Raji (cell line): ENCODE data around the gene PRKCB.

Source experiments
- POLR2A ChIP-seq: IDR thresholded peaks from 2 replicates; pipeline ENCODE4 v1.6.1; 2011; ENCODE audit warnings: low read depth, low read length, control low read depth; ENCODE audit not compliant: insufficient read depth

The PRKCB gene

GRCh38 chr16:24262816-24263215 is 427.0 kb downstream of the PRKCB start:
- no peak for TF ChIP-seq POLR2A
